HEK293 (cell line): Measurements from ENCODE around the gene MYO1E.
A peak's percentile ranks its signal among the peaks of the same experiment; 100 is the strongest.

Experiments
- CTCF ChIP-seq: fragments of 450-650 bp; formaldehyde crosslinking; IDR thresholded peaks from 2 replicates; pipeline ENCODE4 v1.5.1; 2016; ENCODE audit warnings: missing biosample characterization, missing genetic modification characterization
- GLI2 ChIP-seq: fragments of 450-650 bp; formaldehyde crosslinking; IDR thresholded peaks from 2 replicates; pipeline ENCODE4; 2017; ENCODE audit warnings: missing biosample characterization, missing genetic modification characterization, low read depth, borderline replicate concordance
- GLIS1 ChIP-seq: fragments of 450-650 bp; formaldehyde crosslinking; IDR thresholded peaks from 2 replicates; pipeline ENCODE4 v1.5.1; 2016; ENCODE audit warnings: missing biosample characterization, missing genetic modification characterization
- IKZF3 ChIP-seq: fragments of 450-650 bp; IDR thresholded peaks from 2 replicates; pipeline ENCODE4 v1.5.0; 2018; ENCODE audit warnings: missing biosample characterization, mild to moderate bottlenecking, missing genetic modification characterization, moderate library complexity
- KLF1 ChIP-seq: fragments of 450-650 bp; formaldehyde crosslinking; IDR thresholded peaks from 2 replicates; pipeline ENCODE4 v1.5.1; 2016; ENCODE audit warnings: missing biosample characterization, missing genetic modification characterization
- KLF10 ChIP-seq: fragments of 450-650 bp; IDR thresholded peaks from 2 replicates; pipeline ENCODE4 v1.5.1; 2018; ENCODE audit warnings: missing biosample characterization, mild to moderate bottlenecking, missing genetic modification characterization
- KLF16 ChIP-seq: fragments of 450-650 bp; formaldehyde crosslinking; IDR thresholded peaks from 2 replicates; pipeline ENCODE4 v1.5.1; 2017; ENCODE audit warnings: missing biosample characterization, missing genetic modification characterization
- KLF9 ChIP-seq: fragments of 450-650 bp; formaldehyde crosslinking; IDR thresholded peaks from 2 replicates; pipeline ENCODE4 v1.5.1; 2016; ENCODE audit warnings: missing biosample characterization, missing genetic modification characterization, low read depth
- MYNN ChIP-seq: fragments of 450-650 bp; formaldehyde crosslinking; IDR thresholded peaks from 2 replicates; pipeline ENCODE4 v1.5.1; 2016; ENCODE audit warnings: missing biosample characterization, missing genetic modification characterization, borderline replicate concordance
- MZF1 ChIP-seq: fragments of 450-650 bp; formaldehyde crosslinking; IDR thresholded peaks from 2 replicates; pipeline ENCODE4 v1.5.1; 2017; ENCODE audit warnings: missing biosample characterization, missing genetic modification characterization, borderline replicate concordance
- OVOL3 ChIP-seq: fragments of 450-650 bp; formaldehyde crosslinking; IDR thresholded peaks from 2 replicates; pipeline ENCODE4 v1.5.1; 2016; ENCODE audit warnings: missing biosample characterization, missing genetic modification characterization
- REPIN1 ChIP-seq: fragments of 450-650 bp; formaldehyde crosslinking; IDR thresholded peaks from 2 replicates; pipeline ENCODE4 v1.5.1; 2017; ENCODE audit warnings: missing biosample characterization, missing genetic modification characterization, low read depth
- WT1 ChIP-seq: fragments of 450-650 bp; formaldehyde crosslinking; IDR thresholded peaks from 2 replicates; pipeline ENCODE4 v1.5.1; 2016; ENCODE audit warnings: missing biosample characterization, missing genetic modification characterization
- YY2 ChIP-seq: fragments of 450-650 bp; formaldehyde crosslinking; IDR thresholded peaks from 2 replicates; pipeline ENCODE4 v1.5.1; 2016; ENCODE audit warnings: missing biosample characterization, missing genetic modification characterization
- ZBTB17 ChIP-seq: fragments of 450-650 bp; formaldehyde crosslinking; IDR thresholded peaks from 2 replicates; pipeline ENCODE4 v1.5.1; 2016; ENCODE audit warnings: missing biosample characterization, missing genetic modification characterization
- ZBTB20 ChIP-seq: fragments of 450-650 bp; formaldehyde crosslinking; IDR thresholded peaks from 2 replicates; pipeline ENCODE4 v1.5.1; 2016; ENCODE audit warnings: missing biosample characterization, missing genetic modification characterization
- ZBTB8A ChIP-seq: fragments of 450-650 bp; formaldehyde crosslinking; IDR thresholded peaks from 2 replicates; pipeline ENCODE4 v1.5.1; 2016; ENCODE audit warnings: missing biosample characterization, missing genetic modification characterization
- ZFP37 ChIP-seq: fragments of 450-650 bp; formaldehyde crosslinking; IDR thresholded peaks from 2 replicates; pipeline ENCODE4 v1.5.1; 2016; ENCODE audit warnings: missing biosample characterization, missing genetic modification characterization
- ZNF202 ChIP-seq: fragments of 450-650 bp; formaldehyde crosslinking; IDR thresholded peaks from 2 replicates; pipeline ENCODE4 v1.5.1; 2016; ENCODE audit warnings: missing biosample characterization, missing genetic modification characterization, borderline replicate concordance
- ZNF223 ChIP-seq: fragments of 450-650 bp; formaldehyde crosslinking; IDR thresholded peaks from 2 replicates; pipeline ENCODE4 v1.5.1; 2016; ENCODE audit warnings: missing biosample characterization, missing genetic modification characterization
- ZNF266 ChIP-seq: fragments of 450-650 bp; formaldehyde crosslinking; IDR thresholded peaks from 2 replicates; pipeline ENCODE4 v1.5.1; 2016; ENCODE audit warnings: missing biosample characterization, missing genetic modification characterization, low read depth
- ZNF335 ChIP-seq: fragments of 450-650 bp; formaldehyde crosslinking; conservative IDR thresholded peaks from 2 replicates; pipeline ENCODE4 v1.5.1; 2016; ENCODE audit warnings: missing biosample characterization, missing genetic modification characterization
- ZNF473 ChIP-seq: fragments of 450-650 bp; formaldehyde crosslinking; IDR thresholded peaks from 2 replicates; pipeline ENCODE4 v1.5.1; 2017; ENCODE audit warnings: missing biosample characterization, missing genetic modification characterization
- ZNF549 ChIP-seq: fragments of 450-650 bp; IDR thresholded peaks from 2 replicates; pipeline ENCODE4 v1.5.1; 2018; ENCODE audit warnings: missing biosample characterization, missing genetic modification characterization, mild to moderate bottlenecking, inconsistent platforms, moderate library complexity
- ZNF623 ChIP-seq: fragments of 450-650 bp; formaldehyde crosslinking; IDR thresholded peaks from 2 replicates; pipeline ENCODE4 v1.5.1; 2016; ENCODE audit warnings: missing biosample characterization, missing genetic modification characterization
- ZNF660 ChIP-seq: fragments of 450-650 bp; IDR thresholded peaks from 2 replicates; pipeline ENCODE4 v1.5.1; 2018; ENCODE audit warnings: missing biosample characterization, mild to moderate bottlenecking, missing genetic modification characterization
- ZNF664 ChIP-seq: fragments of 450-650 bp; formaldehyde crosslinking; IDR thresholded peaks from 2 replicates; pipeline ENCODE4 v1.5.1; 2016; ENCODE audit warnings: missing biosample characterization, missing genetic modification characterization
- ZNF670 ChIP-seq: fragments of 450-650 bp; formaldehyde crosslinking; IDR thresholded peaks from 2 replicates; pipeline ENCODE4 v1.5.1; 2016; ENCODE audit warnings: missing biosample characterization, missing genetic modification characterization, low read depth
- ZNF76 ChIP-seq: fragments of 450-650 bp; formaldehyde crosslinking; IDR thresholded peaks from 2 replicates; pipeline ENCODE4; 2016; ENCODE audit warnings: low read depth, missing biosample characterization, missing genetic modification characterization, borderline replicate concordance
- ZSCAN16 ChIP-seq: fragments of 450-650 bp; formaldehyde crosslinking; IDR thresholded peaks from 2 replicates; pipeline ENCODE4 v1.5.1; 2016; ENCODE audit warnings: missing biosample characterization, missing genetic modification characterization
- TF ChIP-seq, protein P1 (sequence below): fragments of 450-650 bp; formaldehyde crosslinking; IDR thresholded peaks from 2 replicates; pipeline ENCODE4 v1.5.1; 2016; ENCODE audit warnings: missing biosample characterization, missing genetic modification characterization
- TF ChIP-seq, protein P2 (sequence below): fragments of 450-650 bp; formaldehyde crosslinking; IDR thresholded peaks from 2 replicates; pipeline ENCODE4 v1.5.1; 2016; ENCODE audit warnings: missing biosample characterization, missing genetic modification characterization
- TF ChIP-seq, protein P3 (sequence below): fragments of 450-650 bp; formaldehyde crosslinking; IDR thresholded peaks from 2 replicates; pipeline ENCODE4 v1.5.1; 2016; ENCODE audit warnings: missing biosample characterization, missing genetic modification characterization

The MYO1E gene

GRCh38 chr15:59313641-59314332 is 58.9 kb downstream of the MYO1E start (continued):
- no peak for TF ChIP-seq CTCF (tag by site-specific recombination)
- no peak for TF ChIP-seq ZNF202 (tag by site-specific recombination)
- no peak for TF ChIP-seq ZNF76 (tag by site-specific recombination)
- TF ChIP-seq ZNF549 (tag by site-specific recombination), result no peak
- no peak for TF ChIP-seq YY2
- TF ChIP-seq ZBTB20, result peak; percentile 65
- no peak for TF ChIP-seq MYNN (tag by site-specific recombination)
- TF ChIP-seq ZFP37 (tag by site-specific recombination), result no peak
- TF ChIP-seq ZNF670 (tag by site-specific recombination), result no peak
- TF ChIP-seq ZNF623, result no peak
- TF ChIP-seq ZNF223 (tag by site-specific recombination), result no peak
- TF ChIP-seq WT1, result no peak
- no peak for TF ChIP-seq REPIN1 (tag by site-specific recombination)
- TF ChIP-seq, protein P1, sequence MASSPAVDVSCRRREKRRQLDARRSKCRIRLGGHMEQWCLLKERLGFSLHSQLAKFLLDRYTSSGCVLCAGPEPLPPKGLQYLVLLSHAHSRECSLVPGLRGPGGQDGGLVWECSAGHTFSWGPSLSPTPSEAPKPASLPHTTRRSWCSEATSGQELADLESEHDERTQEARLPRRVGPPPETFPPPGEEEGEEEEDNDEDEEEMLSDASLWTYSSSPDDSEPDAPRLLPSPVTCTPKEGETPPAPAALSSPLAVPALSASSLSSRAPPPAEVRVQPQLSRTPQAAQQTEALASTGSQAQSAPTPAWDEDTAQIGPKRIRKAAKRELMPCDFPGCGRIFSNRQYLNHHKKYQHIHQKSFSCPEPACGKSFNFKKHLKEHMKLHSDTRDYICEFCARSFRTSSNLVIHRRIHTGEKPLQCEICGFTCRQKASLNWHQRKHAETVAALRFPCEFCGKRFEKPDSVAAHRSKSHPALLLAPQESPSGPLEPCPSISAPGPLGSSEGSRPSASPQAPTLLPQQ (tag by site-specific recombination), result no peak
- no peak for TF ChIP-seq ZNF335 (tag by site-specific recombination)
- TF ChIP-seq, protein P2, sequence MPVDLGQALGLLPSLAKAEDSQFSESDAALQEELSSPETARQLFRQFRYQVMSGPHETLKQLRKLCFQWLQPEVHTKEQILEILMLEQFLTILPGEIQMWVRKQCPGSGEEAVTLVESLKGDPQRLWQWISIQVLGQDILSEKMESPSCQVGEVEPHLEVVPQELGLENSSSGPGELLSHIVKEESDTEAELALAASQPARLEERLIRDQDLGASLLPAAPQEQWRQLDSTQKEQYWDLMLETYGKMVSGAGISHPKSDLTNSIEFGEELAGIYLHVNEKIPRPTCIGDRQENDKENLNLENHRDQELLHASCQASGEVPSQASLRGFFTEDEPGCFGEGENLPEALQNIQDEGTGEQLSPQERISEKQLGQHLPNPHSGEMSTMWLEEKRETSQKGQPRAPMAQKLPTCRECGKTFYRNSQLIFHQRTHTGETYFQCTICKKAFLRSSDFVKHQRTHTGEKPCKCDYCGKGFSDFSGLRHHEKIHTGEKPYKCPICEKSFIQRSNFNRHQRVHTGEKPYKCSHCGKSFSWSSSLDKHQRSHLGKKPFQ, result no peak
- TF ChIP-seq, protein P3, sequence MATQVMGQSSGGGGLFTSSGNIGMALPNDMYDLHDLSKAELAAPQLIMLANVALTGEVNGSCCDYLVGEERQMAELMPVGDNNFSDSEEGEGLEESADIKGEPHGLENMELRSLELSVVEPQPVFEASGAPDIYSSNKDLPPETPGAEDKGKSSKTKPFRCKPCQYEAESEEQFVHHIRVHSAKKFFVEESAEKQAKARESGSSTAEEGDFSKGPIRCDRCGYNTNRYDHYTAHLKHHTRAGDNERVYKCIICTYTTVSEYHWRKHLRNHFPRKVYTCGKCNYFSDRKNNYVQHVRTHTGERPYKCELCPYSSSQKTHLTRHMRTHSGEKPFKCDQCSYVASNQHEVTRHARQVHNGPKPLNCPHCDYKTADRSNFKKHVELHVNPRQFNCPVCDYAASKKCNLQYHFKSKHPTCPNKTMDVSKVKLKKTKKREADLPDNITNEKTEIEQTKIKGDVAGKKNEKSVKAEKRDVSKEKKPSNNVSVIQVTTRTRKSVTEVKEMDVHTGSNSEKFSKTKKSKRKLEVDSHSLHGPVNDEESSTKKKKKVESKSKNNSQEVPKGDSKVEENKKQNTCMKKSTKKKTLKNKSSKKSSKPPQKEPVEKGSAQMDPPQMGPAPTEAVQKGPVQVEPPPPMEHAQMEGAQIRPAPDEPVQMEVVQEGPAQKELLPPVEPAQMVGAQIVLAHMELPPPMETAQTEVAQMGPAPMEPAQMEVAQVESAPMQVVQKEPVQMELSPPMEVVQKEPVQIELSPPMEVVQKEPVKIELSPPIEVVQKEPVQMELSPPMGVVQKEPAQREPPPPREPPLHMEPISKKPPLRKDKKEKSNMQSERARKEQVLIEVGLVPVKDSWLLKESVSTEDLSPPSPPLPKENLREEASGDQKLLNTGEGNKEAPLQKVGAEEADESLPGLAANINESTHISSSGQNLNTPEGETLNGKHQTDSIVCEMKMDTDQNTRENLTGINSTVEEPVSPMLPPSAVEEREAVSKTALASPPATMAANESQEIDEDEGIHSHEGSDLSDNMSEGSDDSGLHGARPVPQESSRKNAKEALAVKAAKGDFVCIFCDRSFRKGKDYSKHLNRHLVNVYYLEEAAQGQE (tag by site-specific recombination), result no peak
- no peak for TF ChIP-seq GLIS1 (tag by site-specific recombination)
- TF ChIP-seq ZNF266 (tag by site-specific recombination), result no peak
- TF ChIP-seq KLF1, result 0 out of 2 replicates have a peak, but pooled peaks have one; percentile 56
- TF ChIP-seq ZBTB17, result peak; percentile 79
- no peak for TF ChIP-seq GLI2
- TF ChIP-seq ZSCAN16 (tag by site-specific recombination), result peak; percentile 93
- TF ChIP-seq ZNF660 (tag by site-specific recombination), result peak; percentile 32; the same call in 1 of the 2 replicates
- no peak for TF ChIP-seq ZBTB8A (tag by site-specific recombination)
- TF ChIP-seq KLF9, result no peak
- TF ChIP-seq KLF10 (tag by site-specific recombination), result no peak
- TF ChIP-seq ZNF473, result no peak
- TF ChIP-seq KLF16, result no peak
- TF ChIP-seq OVOL3, result no peak
- no peak for TF ChIP-seq MZF1
- no peak for TF ChIP-seq IKZF3 (tag by site-specific recombination)
- no peak for TF ChIP-seq ZNF664 (tag by site-specific recombination)
